ENCODE results near the gene SLC30A1.

Gene SLC30A1

GRCh38 chr1:211607754-211608473 is 29.0 kb upstream of the SLC30A1 start:
- no peak for DNase-seq (ENCODE audit: low read depth in 4 of 4, low spot score in 1 of 4)

DNA sequence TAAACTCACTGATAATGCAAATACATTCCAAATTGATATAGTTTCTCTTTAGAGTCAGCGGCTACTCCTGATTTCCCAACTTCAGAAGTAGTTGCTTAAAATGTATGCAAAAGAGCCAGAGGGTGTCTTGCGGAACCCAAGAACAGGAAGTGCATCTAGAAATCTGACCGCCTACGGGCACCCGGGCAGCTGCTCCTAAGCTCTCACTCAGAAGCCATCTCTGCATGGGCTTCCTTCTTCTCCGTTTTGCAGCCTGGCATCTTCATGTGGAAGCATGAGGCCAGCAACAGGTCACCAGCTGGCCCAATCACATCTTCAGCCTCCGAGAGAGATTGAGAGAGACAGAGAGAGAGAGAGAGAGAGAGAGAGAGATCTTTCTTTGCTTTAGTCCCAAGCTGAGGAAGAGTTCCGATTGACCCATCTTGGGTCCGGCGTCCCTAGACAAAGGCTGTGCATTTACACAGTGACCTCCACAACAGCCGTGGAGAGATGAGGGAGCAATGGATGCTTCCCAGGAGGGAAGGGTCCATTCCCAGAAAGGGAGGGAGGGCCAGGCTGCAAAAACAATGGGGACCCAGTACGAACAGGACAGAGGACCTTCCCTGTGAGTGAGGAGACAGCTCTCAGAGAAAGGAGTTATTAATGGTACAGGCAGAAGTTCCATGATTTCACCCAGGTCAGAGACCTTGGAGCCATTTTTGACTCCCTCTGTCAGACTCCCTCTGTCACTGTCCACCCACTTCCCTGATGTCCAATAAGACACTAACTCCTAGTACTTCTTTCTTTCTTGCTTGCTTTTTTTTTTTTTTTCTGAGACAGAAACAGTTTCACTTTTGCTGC is 28.2 kb upstream of the SLC30A1 start:
- peak in 1 of 4 experiments; percentile 6 for DNase-seq (ENCODE audit: low read depth in 4 of 4, low spot score in 1 of 4)

- no peak for DNase-seq (ENCODE audit: low read depth in 4 of 4, low spot score in 1 of 4)
These were observed 27.5 kb upstream of the SLC30A1 start for GRCh38 chr1:211606332-211606913.

- no peak for DNase-seq (ENCODE audit: low read depth in 4 of 4, low spot score in 1 of 4)
These were observed 26.8 kb upstream of the SLC30A1 start for GRCh38 chr1:211605603-211606331.

GRCh38 chr1:211605034-211605433 is 26.1 kb upstream of the SLC30A1 start:
- no peak for DNase-seq (ENCODE audit: low read depth in 4 of 4, low spot score in 1 of 4)

- DNase-seq (ENCODE audit: low read depth in 4 of 4, low spot score in 1 of 4), result no peak
These were observed 25.6 kb upstream of the SLC30A1 start for GRCh38 chr1:211604548-211604947.

- DNase-seq (ENCODE audit: low read depth in 4 of 4, low spot score in 1 of 4), result no peak
These were observed 24.8 kb upstream of the SLC30A1 start for GRCh38 chr1:211603713-211604112.

DNA sequence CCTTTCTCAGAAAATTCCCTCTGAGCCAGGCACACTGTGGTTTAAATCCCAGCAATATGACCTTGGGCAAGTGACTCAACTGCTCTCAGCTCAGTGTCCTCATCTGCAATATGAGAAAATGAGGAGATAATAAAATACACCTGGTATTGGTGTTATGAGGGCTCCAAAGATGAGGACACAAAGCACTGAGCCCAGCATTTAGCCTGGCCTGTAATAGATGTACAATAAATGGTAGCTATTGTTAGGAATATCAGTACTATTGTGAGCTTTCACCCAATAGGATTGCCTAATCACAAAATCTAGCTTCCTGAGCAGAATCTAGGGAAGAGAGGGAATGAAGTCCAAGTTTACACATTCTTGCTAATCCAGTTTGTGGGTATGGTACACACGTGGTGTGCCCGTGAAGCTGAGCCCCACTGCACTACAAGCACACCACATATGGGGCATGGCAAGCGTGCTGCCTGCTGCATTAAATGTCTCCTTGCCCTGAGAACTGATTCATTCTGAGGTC is 24.3 kb upstream of the SLC30A1 start:
- DNase-seq (ENCODE audit: low read depth in 4 of 4, low spot score in 1 of 4), result no peak

DNA sequence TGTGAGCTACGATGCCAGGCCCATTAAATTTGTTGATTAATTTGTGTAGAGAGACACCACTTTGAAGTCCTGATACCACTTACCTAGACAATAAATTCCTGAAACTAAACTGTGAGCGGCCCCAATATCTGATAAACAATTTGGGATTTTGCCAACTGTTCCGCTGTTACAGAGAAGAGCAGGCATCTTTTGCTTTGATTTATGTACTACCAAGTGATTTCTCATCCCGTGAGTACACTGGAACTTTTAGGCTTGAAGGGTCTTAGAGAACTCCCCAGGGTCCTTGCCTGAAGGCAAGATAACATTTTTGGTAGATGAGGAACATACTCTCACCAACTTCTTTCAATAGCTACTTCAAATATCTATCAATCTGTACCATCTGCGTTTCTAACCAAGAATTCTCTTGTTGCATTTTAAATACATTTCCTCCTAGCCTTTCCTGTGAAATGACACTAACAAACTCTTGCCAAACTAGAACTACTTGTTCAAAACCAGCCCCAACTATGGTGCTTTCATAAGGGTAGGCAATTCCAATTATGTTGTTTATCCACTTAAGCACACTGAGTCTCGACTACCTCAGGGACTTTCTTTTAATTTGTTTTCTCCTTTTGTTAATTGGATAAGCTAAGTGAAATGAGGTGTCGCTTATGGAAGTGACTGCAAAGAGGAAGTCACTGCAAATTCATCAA is 23.2 kb upstream of the SLC30A1 start:
- no peak for DNase-seq (ENCODE audit: low read depth in 4 of 4, low spot score in 1 of 4)

DNA sequence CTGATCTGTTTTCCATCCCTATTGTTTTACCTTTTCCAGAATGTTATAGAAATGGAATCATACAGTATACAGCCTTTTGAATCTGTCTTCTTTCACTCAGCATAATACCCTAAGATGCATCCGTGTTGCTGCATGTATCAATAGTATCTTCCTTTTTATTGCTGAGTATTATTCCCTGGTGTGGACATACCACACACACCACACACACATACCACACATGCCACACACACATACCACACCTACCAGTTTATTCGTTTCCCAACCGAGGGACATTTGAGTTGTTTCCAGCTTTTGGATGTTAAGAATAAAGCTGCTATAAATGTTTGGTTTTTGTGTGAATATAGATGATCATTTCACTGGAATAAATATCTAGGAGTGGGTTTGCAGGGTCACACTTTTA is 22.2 kb upstream of the SLC30A1 start:
- no peak for DNase-seq (ENCODE audit: low read depth in 4 of 4, low spot score in 1 of 4)

DNA sequence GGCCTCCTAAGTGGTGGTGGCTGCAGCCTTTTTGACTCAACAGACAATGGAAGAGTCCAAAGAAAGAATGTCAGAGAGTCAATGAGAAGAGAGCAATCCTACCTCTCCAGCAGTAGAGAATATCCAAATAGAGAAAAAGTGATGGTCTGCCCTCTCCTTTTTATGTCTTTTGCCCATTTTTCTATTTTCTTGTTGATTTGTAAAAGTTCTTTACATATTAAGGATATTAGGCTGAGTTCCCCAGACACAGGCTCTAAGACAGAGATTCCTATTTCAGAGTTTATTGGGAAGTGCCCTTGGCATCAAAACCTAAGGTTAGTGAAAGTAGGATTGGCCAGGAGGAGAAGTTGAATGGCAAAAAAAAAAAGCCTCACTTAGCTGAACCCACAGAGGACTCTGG is 20.3 kb upstream of the SLC30A1 start:
- DNase-seq (ENCODE audit: low read depth in 4 of 4, low spot score in 1 of 4), result no peak

- DNase-seq (ENCODE audit: low read depth in 4 of 4, low spot score in 1 of 4), result no peak
These were observed 19.6 kb upstream of the SLC30A1 start for GRCh38 chr1:211598514-211598913.

- DNase-seq (ENCODE audit: low read depth in 4 of 4, low spot score in 1 of 4), result no peak
These were observed 17.6 kb upstream of the SLC30A1 start for GRCh38 chr1:211596418-211597181.

- no peak for DNase-seq (ENCODE audit: low read depth in 4 of 4, low spot score in 1 of 4)
These were observed 16.5 kb upstream of the SLC30A1 start for GRCh38 chr1:211595419-211595818.

GRCh38 chr1:211591980-211592493 is 13.1 kb upstream of the SLC30A1 start:
- no peak for DNase-seq (ENCODE audit: low read depth in 4 of 4, low spot score in 1 of 4)

DNA sequence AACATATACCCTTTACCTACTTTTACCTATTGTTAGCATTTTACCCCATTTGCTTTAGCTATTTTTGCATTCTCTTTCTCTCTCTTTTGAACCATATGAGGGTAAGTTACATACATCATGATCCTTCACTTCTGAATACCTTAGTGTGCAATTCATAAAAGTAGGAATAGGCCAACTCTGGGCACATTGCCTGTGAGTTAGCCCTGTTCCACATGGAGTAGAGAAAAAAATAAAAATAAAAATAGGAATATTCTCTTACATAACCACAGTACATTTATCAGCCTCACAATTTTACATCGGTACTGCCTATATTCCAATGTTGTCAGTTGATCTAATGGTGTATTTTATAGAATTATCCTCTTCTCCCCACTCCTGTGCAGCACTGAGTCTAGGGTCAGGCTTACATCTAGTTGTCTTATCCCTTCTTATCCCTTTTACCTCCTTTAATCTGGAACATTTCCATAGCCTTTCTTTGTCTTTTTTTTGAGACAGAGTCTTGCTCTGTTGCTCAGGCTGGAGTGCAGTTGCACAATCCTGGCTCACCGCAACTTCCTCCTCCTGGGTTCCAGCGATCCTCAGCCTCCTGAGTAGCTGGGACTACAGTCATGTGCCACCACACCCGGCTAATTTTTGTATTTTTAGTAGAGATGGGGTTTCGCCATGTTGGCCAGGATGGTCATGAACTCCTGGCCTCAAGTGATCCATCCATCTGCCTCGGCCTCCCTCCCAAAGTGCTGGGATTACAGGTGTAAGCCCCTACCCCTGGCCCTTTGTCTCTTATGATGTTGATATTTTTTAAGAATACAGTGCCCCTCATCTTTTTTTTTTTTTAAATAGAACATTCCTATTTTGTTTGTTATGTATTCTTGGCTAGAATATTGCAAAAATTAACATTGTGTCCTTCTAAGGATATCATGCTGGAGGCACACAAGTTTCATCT is 11.1 kb upstream of the SLC30A1 start:
- no peak for DNase-seq (ENCODE audit: low read depth in 4 of 4, low spot score in 1 of 4)

DNA sequence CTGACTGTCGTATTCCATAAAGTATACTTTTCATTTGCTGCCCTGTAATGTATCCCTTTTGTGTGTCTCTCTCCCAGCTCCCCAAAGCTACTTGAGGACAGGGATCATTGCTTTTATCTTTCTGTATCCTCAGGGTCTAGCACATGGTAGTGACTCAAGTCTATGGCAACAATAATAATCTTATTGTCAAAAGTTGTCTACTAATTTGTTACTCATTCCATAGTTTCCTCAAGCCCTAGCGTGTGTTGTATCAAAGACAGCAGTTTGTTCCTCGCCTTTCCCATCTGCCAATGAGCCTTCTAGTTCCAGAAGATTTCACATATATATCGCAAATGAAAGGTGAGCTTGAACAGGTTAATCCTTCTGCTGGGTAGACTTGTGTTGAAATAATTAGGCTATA is 9.8 kb upstream of the SLC30A1 start:
- DNase-seq (ENCODE audit: low read depth in 4 of 4, low spot score in 1 of 4), result no peak

DNA sequence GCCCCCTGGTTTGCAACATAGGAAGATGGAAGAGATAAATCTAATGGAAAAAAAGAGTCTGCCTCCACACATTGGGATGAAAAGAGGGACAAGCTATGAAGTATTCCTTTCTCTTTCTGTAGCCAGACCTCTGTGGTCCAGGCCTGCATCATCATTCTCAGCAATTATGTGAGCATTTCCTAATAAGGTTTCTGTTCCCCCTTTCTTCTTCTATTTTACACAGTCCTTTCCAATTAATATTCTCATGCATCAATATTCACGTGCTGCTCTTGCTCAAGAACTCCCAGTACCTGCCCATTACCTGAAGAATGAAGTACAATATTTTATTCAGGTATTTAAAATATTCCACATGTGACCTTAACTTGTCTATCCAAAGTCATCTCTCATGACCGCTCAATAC is 8.2 kb upstream of the SLC30A1 start:
- no peak for DNase-seq (ENCODE audit: low read depth in 4 of 4, low spot score in 1 of 4)

- DNase-seq (ENCODE audit: low read depth in 4 of 4, low spot score in 1 of 4), result no peak
These were observed 7.6 kb upstream of the SLC30A1 start for GRCh38 chr1:211586538-211586937.
